H1 (cell line): Measurements from ENCODE around the gene C3orf38. TPM values are rescaled to one million over a fixed set of nuclear protein-coding genes. Genes with fewer than 3 reads are reported as not detected.
A peak's percentile ranks its signal among the peaks of the same experiment; 100 is the strongest.

Experiments
- CTCF ChIA-PET: fragments of 300-600 bp; sonication (Branson Sonifier 250); formaldehyde crosslinking; loops from one replicate; lab custom pipeline; 2021; ENCODE audit not compliant: partially characterized antibody; lab: Charles Lee
- POLR2A ChIA-PET: fragments of 300-600 bp; sonication (Branson Sonifier 250); formaldehyde crosslinking; loops from one replicate; lab custom pipeline; 2021; ENCODE audit warnings: inconsistent platforms; ENCODE audit not compliant: partially characterized antibody; lab: Charles Lee
- DNase-seq, 2 experiments: peaks; one replicate each; pipeline versions ENCODE4 v3.0.0 to v3.0.0-alpha.2; 2010 to 2022; ENCODE audit warnings: low spot score in 2 of 2, low read depth in 1 of 2, mixed read lengths in 1 of 2
- FAIRE-seq: peaks from 2 replicates; lab custom pipeline; 2011; peaks lifted over from hg19 to GRCh38; lab: Jason Lieb, UNC
- H2AFZ ChIP-seq: 2 replicates; pipeline ENCODE4 v1.8.1; 2012; ENCODE audit warnings: low read length, inconsistent platforms
- H2AK5ac ChIP-seq: 2 replicates; pipeline ENCODE4 v1.6.1; 2013; ENCODE audit warnings: low read depth, low read length
- H2BK120ac ChIP-seq: replicated peaks from 2 replicates; pipeline ENCODE3; 2013; ENCODE audit warnings: low read depth, low read length, inconsistent platforms
- H2BK12ac ChIP-seq: 2 replicates; pipeline ENCODE4 v1.6.1; 2013; ENCODE audit warnings: low read depth, low read length
- H2BK15ac ChIP-seq: 2 replicates; pipeline ENCODE4 v1.6.1; 2013; ENCODE audit warnings: low read length
- H2BK20ac ChIP-seq: 2 replicates; pipeline ENCODE4 v1.6.1; 2013; ENCODE audit warnings: low read length
- H2BK5ac ChIP-seq: 2 replicates; pipeline ENCODE4 v1.6.1; 2013; ENCODE audit warnings: low read depth, low read length
- H3K14ac ChIP-seq: 2 replicates; pipeline ENCODE4 v1.6.1; 2013; ENCODE audit warnings: inconsistent platforms; ENCODE audit not compliant: insufficient read length
- H3K18ac ChIP-seq: 2 replicates; pipeline ENCODE4 v1.6.1; 2013; ENCODE audit warnings: low read length; ENCODE audit errors: extremely low read depth
- H3K23ac ChIP-seq: 2 replicates; pipeline ENCODE4 v1.6.1; 2013; ENCODE audit warnings: inconsistent platforms; ENCODE audit not compliant: insufficient read length
- H3K23me2 ChIP-seq: 2 replicates; pipeline ENCODE4 v1.6.1; 2013; ENCODE audit warnings: low read depth, low read length
- H3K27ac ChIP-seq: 2 replicates; pipeline ENCODE4 v1.6.1; 2011; ENCODE audit warnings: low read depth, low read length, inconsistent platforms
- H3K27me3 ChIP-seq, 4 experiments: replicated peaks in 1 of 4; 1 replicate in 1 of 4; 2 replicates in 3 of 4; pipeline versions ENCODE4 v1.6.1 to v1.8.1; 2011 to 2013; ENCODE audit warnings: low read length in 3 of 4, mild to moderate bottlenecking in 3 of 4, inconsistent platforms in 2 of 4, mixed read lengths in 2 of 4, moderate library complexity in 1 of 4; ENCODE audit not compliant: control insufficient read depth in 3 of 4, insufficient read depth in 3 of 4; ENCODE audit errors: extremely low read depth in 1 of 4
- H3K36me3 ChIP-seq, 4 experiments: 2 replicates each; pipeline versions ENCODE4 v1.6.1 to v1.8.1; 2011 to 2013; ENCODE audit warnings: mild to moderate bottlenecking in 4 of 4, low read length in 3 of 4, moderate library complexity in 2 of 4, control low read depth in 1 of 4, inconsistent platforms in 1 of 4; ENCODE audit not compliant: insufficient read depth in 4 of 4, control insufficient read depth in 2 of 4
- H3K4ac ChIP-seq: replicated peaks from 2 replicates; pipeline ENCODE3; 2013; ENCODE audit warnings: low read length, low read depth, mixed read lengths, inconsistent platforms; ENCODE audit not compliant: insufficient read length
- H3K4me1 ChIP-seq, 4 experiments: replicated peaks in 1 of 4; 1 replicate in 1 of 4; 2 replicates in 3 of 4; pipeline versions ENCODE4 v1.6.1 to v1.8.1; 2011 to 2013; ENCODE audit warnings: low read length in 3 of 4, inconsistent platforms in 2 of 4, mixed read lengths in 1 of 4; ENCODE audit not compliant: insufficient read depth in 4 of 4, control insufficient read depth in 3 of 4
- H3K4me2 ChIP-seq, 2 experiments: 2 replicates each; pipeline versions ENCODE4 v1.6.1 to v1.8.1; 2011 to 2013; ENCODE audit warnings: low read depth in 2 of 2, low read length in 2 of 2, control low read depth in 1 of 2, inconsistent platforms in 1 of 2, mild to moderate bottlenecking in 1 of 2; ENCODE audit not compliant: insufficient read depth in 1 of 2
- H3K4me3 ChIP-seq, 4 experiments: fragments of 200-600, 300-600 bp in 1 of 4; sonication (generic), shearing (Covaris generic), sonication (Bioruptor Twin) in 1 of 4; 2 replicates each; pipeline versions ENCODE4 v1.5.1 to v1.8.1; 2011 to 2016; ENCODE audit warnings: low read length in 4 of 4, low read depth in 3 of 4, control low read depth in 2 of 4, inconsistent platforms in 2 of 4, mild to moderate bottlenecking in 2 of 4, mixed read lengths in 1 of 4, moderate library complexity in 1 of 4; ENCODE audit not compliant: insufficient read depth in 2 of 4; ENCODE audit errors: extremely low read depth in 1 of 4
- H3K56ac ChIP-seq: replicated peaks from 2 replicates; pipeline ENCODE3; 2013; ENCODE audit warnings: low read depth, mild to moderate bottlenecking, mixed read lengths, low read length, inconsistent platforms; ENCODE audit not compliant: insufficient read length
- H3K79me1 ChIP-seq: 2 replicates; pipeline ENCODE4 v1.6.1; 2013; ENCODE audit warnings: low read depth, low read length, control low read depth
- H3K79me2 ChIP-seq, 2 experiments: 2 replicates each; pipeline versions ENCODE4 v1.6.1 to v1.8.1; 2012 to 2013; ENCODE audit warnings: low read length in 2 of 2, mild to moderate bottlenecking in 2 of 2, inconsistent platforms in 1 of 2; ENCODE audit not compliant: insufficient read depth in 2 of 2, control insufficient read depth in 1 of 2
- H3K9ac ChIP-seq, 4 experiments: replicated peaks in 1 of 4; 1 replicate in 1 of 4; 2 replicates in 3 of 4; pipeline versions ENCODE4 v1.6.1 to v1.8.1; 2011 to 2013; ENCODE audit warnings: low read depth in 3 of 4, low read length in 3 of 4, control low read depth in 2 of 4, mild to moderate bottlenecking in 2 of 4, moderate library complexity in 2 of 4, inconsistent platforms in 1 of 4; ENCODE audit errors: extremely low read depth in 1 of 4
- H3K9me3 ChIP-seq, 2 experiments: 2 replicates each; pipeline versions ENCODE4 v1.6.1 to v1.8.1; 2012 to 2013; ENCODE audit warnings: mild to moderate bottlenecking in 2 of 2, moderate library complexity in 2 of 2, control low read depth in 1 of 2, inconsistent platforms in 1 of 2, low read depth in 1 of 2, low read length in 1 of 2, mixed read lengths in 1 of 2; ENCODE audit not compliant: insufficient read depth in 2 of 2
- H4K20me1 ChIP-seq, 2 experiments: replicated peaks in 1 of 2; 2 replicates each; pipeline versions ENCODE3 to v1.8.1; 2011 to 2013; ENCODE audit warnings: inconsistent platforms in 2 of 2, low read length in 2 of 2, mild to moderate bottlenecking in 1 of 2; ENCODE audit not compliant: insufficient read depth in 2 of 2, control insufficient read depth in 1 of 2
- H4K5ac ChIP-seq: 2 replicates; pipeline ENCODE4 v1.6.1; 2013; ENCODE audit warnings: low read length, low read depth, mixed read lengths, inconsistent platforms; ENCODE audit not compliant: insufficient read length
- H4K8ac ChIP-seq: 2 replicates; pipeline ENCODE4 v1.8.0; 2013; ENCODE audit warnings: mild to moderate bottlenecking, moderate library complexity, low read length, inconsistent platforms; ENCODE audit not compliant: insufficient read depth; ENCODE audit errors: extremely low read depth
- H4K91ac ChIP-seq: replicated peaks from 2 replicates; pipeline ENCODE3; 2013; ENCODE audit warnings: low read length, mixed read lengths, inconsistent platforms; ENCODE audit not compliant: insufficient read length
- ASH2L ChIP-seq: fragments of 200-600, 300-600 bp; sonication (generic); IDR thresholded peaks from one replicate; pipeline ENCODE4 v1.7.1; 2017; ENCODE audit warnings: low read length
- RAD21 ChIP-seq, 2 experiments: IDR thresholded peaks in 1 of 2; conservative IDR thresholded peaks in 1 of 2; 2 replicates each; pipeline ENCODE4 v1.6.1; 2011; ENCODE audit warnings: low read depth in 2 of 2, low read length in 2 of 2, improper control_type of control experiment in 1 of 2, inconsistent platforms in 1 of 2, mild to moderate bottlenecking in 1 of 2, moderate library complexity in 1 of 2
- WGBS, 2 experiments: shearing (Covaris generic) in 1 of 2; methylation state at CpG; one replicate each; pipeline versions ENCODE4 v1.1.6 to v1.1.7; 2013 to 2015; ENCODE audit warnings: low lambda C conversion rate in 2 of 2, mixed read lengths in 2 of 2, inconsistent platforms in 1 of 2, low coverage in 1 of 2, missing lambda C conversion rate in 1 of 2; ENCODE audit not compliant: insufficient replicate concordance in 2 of 2, insufficient coverage in 1 of 2, insufficient read length in 1 of 2; ENCODE audit errors: extremely low coverage in 1 of 2, missing lambda C conversion rate in 1 of 2; 5-methylcytosine and 5-hydroxymethylcytosine counted together
- polyA plus RNA-seq, 7 experiments: library from polyadenylated mRNA; depleted of rRNA in 3 of 7; stranded (reverse) in 5 of 7; unstranded in 2 of 7; fragments of >200 nt in 5 of 7; fragments of 200-250 nt in 2 of 7; gene quantifications; 1 replicate in 5 of 7; 2 replicates in 1 of 7; 4 replicates in 1 of 7; pipeline versions ENCODE4 v1.2.1 to v1.2.3, GENCODE V29; 2011 to 2013; ENCODE audit warnings: missing spikeins in 2 of 7, mixed read lengths in 2 of 7
- total RNA-seq: library from RNA; stranded (reverse); fragmentation: NEBNext Ultra II Directional; extraction: Animal tissue kit (Norgen Biotek cat#: 25700); gene quantifications from 2 replicates; pipeline ENCODE4 v1.2.1, GENCODE V29; 2021
- TF ChIP-seq, protein P1 (sequence below), 3 experiments: IDR thresholded peaks; 1 replicate in 2 of 3; 2 replicates in 1 of 3; pipeline versions ENCODE4 v1.5.1 to v1.6.1; 2011; ENCODE audit warnings: low read length in 3 of 3, mild to moderate bottlenecking in 3 of 3, inconsistent platforms in 2 of 3, low read depth in 1 of 3, moderate library complexity in 1 of 3; ENCODE audit not compliant: insufficient read depth in 1 of 3; ENCODE audit errors: control extremely low read depth in 1 of 3

Gene C3orf38
- total and polyA plus RNA-seq, 2 of the 8 experiments (the other 6 are each of a cell fraction or from before 2014, with no cell fraction given): 8.6 to 32.1 TPM

DNA sequence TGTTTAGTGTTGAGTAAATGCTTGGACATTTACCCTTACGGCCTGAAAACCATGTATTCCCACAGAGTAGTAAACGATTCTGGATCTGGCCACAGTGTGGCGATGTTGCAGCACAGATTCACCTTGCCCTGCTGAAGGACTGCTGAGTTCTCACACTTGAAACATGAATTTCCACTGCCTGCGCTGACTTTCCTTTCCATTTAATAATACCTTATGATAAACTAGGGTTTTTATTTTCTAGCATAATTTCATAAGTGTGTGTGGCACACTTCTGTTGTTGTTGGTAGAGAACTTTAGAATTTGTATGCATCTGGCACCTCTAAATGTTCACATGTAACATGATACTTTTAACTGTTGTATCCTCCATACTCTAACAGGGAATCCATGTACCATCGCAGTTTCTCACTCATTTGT is 53.9 kb downstream of the C3orf38 start:
- H4K91ac ChIP-seq: no peak overlapping the region
- H4K20me1 ChIP-seq: no peaks in the 10 kb centered on the region
- H3K14ac ChIP-seq: no peak overlapping the region
- no peaks in the 10 kb centered on the region for H3K23me2 ChIP-seq
- H2AK5ac ChIP-seq: no peak overlapping the region
- ChIA-PET POLR2A (no interaction called here), CTCF (no interaction called here)
- no peak overlapping the region for H2AFZ ChIP-seq
- no peaks in the 10 kb centered on the region for H3K27me3 ChIP-seq
- H3K79me2 ChIP-seq: no peaks in the 10 kb centered on the region
- H3K4me3 ChIP-seq: no peak overlapping the region
- no peak overlapping the region for H3K4me2 ChIP-seq
- H4K8ac ChIP-seq: no peak overlapping the region
- no peaks in the 10 kb centered on the region for H3K79me1 ChIP-seq
- H3K36me3 ChIP-seq: no peaks in the 10 kb centered on the region
- H2BK120ac ChIP-seq: no peak overlapping the region
- no peak overlapping the region for H3K18ac ChIP-seq
- no peaks in the 10 kb centered on the region for H3K4me1 ChIP-seq
- no peaks in the 10 kb centered on the region for H3K9me3 ChIP-seq
- no peak overlapping the region for H3K9ac ChIP-seq
- 38% methylated on average over 5 of the region's 5 CpGs; no CpG with 5 or more reads in 1 of the 2 experiments for WGBS, 2 experiments
- no peak overlapping the region for H2BK20ac ChIP-seq
- H2BK12ac ChIP-seq: no peak overlapping the region
- DNase-seq (peak in 1 of 2 experiments; percentile 87), FAIRE-seq (peak; percentile 99)
- no peak overlapping the region for H2BK15ac ChIP-seq
- H4K5ac ChIP-seq: no peak overlapping the region
- no peak overlapping the region for H2BK5ac ChIP-seq
- H3K56ac ChIP-seq: no peak overlapping the region
- no peak overlapping the region for H3K23ac ChIP-seq
- H3K27ac ChIP-seq: no peak overlapping the region
- TF ChIP-seq ASH2L: no peak
- peak; percentile 97 to 98 for TF ChIP-seq RAD21 (IDR thresholded peaks at IDR 0.05 in 1 of 2, conservative IDR thresholded peaks at IDR 0.05 in 1 of 2; ENCODE audit: low read depth in 2 of 2, low read length in 2 of 2)
- TF ChIP-seq, protein P1, sequence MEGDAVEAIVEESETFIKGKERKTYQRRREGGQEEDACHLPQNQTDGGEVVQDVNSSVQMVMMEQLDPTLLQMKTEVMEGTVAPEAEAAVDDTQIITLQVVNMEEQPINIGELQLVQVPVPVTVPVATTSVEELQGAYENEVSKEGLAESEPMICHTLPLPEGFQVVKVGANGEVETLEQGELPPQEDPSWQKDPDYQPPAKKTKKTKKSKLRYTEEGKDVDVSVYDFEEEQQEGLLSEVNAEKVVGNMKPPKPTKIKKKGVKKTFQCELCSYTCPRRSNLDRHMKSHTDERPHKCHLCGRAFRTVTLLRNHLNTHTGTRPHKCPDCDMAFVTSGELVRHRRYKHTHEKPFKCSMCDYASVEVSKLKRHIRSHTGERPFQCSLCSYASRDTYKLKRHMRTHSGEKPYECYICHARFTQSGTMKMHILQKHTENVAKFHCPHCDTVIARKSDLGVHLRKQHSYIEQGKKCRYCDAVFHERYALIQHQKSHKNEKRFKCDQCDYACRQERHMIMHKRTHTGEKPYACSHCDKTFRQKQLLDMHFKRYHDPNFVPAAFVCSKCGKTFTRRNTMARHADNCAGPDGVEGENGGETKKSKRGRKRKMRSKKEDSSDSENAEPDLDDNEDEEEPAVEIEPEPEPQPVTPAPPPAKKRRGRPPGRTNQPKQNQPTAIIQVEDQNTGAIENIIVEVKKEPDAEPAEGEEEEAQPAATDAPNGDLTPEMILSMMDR (IDR thresholded peaks at IDR 0.05; ENCODE audit: control extremely low read depth in 1 of 3, insufficient read depth in 1 of 3, low read depth in 1 of 3, low read length in 3 of 3): peak; percentile 72 to 90 (median 79)
- no peak overlapping the region for H3K4ac ChIP-seq
